8988T (cell line): ENCODE results near the gene SLC22A17.

Experiments
- DNase-seq: peaks from one replicate; pipeline ENCODE4 v3.0.0; 2011

The SLC22A17 gene

GRCh38 chr14:23380976-23381375 is 28.3 kb upstream of the SLC22A17 start:
- no peak for DNase-seq

DNA sequence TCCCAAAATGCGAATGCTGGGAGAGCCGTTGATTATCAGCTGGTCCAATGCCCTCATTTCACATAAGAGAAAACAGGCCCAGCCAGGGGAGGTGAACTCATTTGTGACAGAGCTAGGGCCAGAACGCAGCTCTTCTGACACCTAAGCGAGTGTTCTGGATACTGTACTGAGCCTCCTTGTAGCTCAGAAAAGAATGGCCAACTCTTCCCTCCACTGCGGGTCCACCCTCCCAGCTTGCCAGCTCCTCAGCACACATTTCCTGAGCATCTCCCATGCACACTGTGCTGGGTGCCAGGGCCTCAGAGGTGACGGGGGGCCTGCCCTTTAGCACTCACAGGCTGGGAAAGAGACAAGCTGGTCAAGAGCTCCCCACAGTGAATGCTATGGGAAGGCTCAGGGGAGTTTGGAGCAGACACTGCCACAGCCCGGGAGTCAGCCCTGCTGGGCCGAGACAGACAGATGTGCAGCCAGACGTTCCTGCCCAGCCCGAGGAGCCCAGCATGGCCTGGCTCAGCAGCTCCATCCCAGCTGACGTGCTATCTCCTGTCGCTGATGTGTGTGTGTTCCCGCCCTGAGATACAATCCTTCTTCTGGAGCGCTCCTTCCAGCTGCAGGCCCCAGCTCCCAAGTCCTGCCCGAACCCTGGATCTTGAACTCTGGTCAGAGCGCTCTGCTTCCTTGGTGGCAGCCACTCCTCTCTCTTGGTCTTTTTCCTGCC is 27.7 kb upstream of the SLC22A17 start:
- DNase-seq = no peak

- DNase-seq = peak; percentile 71
These were observed 26.9 kb upstream of the SLC22A17 start for GRCh38 chr14:23379366-23380196.

DNA sequence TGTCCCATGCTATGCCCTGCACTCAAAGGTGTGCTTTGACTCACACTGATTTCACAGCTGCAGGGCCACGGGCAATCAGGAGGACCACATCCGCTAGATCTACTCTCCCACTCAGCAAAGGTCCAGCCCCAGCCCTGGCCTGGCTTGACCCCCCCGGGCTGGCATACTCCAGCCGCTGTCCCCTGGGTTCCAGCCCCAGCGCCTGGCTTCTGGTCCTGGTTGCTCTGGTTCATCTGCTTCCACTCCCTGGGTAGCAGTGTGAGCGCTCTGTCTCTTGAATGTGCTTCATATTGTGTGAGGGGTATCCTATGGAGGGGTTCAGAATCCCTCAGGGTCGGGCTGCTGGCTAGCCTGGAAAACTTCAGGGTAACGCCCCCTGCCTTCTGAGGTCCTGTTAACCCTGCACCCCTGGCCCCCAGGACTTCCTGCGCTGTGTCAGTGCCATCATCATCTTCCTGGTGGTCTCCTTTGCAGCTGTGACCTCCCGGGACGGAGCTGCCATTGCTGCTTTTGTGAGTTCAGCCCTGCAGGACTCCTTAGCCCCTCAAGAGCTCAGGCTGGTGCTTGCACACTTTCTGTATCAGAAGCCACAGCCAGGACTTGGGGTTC is 26.0 kb upstream of the SLC22A17 start:
- DNase-seq = no peak

- no peak for DNase-seq
These were observed 25.2 kb upstream of the SLC22A17 start for GRCh38 chr14:23377573-23378563.

DNA sequence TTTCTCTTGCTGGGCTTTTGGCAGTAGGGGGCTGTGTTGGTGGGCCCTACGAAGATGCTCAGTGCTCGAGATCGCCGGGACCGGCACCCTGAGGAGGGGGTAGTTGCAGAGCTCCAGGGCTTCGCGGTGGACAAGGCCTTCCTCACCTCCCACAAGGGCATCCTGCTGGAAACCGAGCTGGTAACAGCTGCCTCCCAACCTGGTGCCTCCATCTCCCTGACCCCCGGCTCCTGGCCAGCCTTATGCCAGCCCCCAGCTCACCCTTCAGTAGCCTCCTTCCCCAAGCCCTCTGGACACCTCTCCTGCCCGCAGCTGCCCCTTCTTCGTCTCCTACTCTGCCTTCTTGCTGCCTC is 24.5 kb upstream of the SLC22A17 start:
- no peak for DNase-seq

- no peak for DNase-seq
These were observed 24.0 kb upstream of the SLC22A17 start, which contains the start of gene CMTM5 for GRCh38 chr14:23376482-23377197. TSS of gene CMTM5 (plus strand) at chr14:23377046. CDS start at chr14:23377252, 206 bp downstream.

DNA sequence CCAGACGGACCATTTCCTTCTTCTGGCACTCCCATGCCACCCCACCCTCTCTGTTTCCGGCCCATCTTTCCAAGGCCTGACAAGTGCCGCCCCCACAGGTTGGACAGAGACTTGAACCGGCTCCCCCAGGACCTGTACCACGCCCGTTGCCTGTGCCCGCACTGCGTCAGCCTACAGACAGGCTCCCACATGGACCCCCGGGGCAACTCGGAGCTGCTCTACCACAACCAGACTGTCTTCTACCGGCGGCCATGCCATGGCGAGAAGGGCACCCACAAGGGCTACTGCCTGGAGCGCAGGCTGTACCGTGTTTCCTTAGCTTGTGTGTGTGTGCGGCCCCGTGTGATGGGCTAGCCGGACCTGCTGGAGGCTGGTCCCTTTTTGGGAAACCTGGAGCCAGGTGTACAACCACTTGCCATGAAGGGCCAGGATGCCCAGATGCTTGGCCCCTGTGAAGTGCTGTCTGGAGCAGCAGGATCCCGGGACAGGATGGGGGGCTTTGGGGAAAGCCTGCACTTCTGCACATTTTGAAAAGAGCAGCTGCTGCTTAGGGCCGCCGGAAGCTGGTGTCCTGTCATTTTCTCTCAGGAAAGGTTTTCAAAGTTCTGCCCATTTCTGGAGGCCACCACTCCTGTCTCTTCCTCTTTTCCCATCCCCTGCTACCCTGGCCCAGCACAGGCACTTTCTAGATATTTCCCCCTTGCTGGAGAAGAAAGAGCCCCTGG is 23.0 kb upstream of the SLC22A17 start:
- DNase-seq = no peak

DNA sequence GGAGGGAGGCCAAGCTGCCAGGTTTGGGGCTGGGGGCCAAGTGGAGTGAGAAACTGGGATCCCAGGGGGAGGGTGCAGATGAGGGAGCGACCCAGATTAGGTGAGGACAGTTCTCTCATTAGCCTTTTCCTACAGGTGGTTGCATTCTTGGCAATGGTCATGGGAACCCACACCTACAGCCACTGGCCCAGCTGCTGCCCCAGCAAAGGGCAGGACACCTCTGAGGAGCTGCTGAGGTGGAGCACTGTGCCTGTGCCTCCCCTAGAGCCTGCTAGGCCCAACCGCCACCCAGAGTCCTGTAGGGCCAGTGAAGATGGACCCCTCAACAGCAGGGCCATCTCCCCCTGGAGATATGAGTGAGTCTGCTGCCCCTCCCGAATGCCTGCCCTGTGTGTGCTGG is 20.4 kb upstream of the SLC22A17 start:
- no peak for DNase-seq

GRCh38 chr14:23372509-23372908 is 19.8 kb upstream of the SLC22A17 start, which contains the start of gene IL25:
TSS of gene IL25 (plus strand) at chr14:23372809.
- DNase-seq = no peak

DNA sequence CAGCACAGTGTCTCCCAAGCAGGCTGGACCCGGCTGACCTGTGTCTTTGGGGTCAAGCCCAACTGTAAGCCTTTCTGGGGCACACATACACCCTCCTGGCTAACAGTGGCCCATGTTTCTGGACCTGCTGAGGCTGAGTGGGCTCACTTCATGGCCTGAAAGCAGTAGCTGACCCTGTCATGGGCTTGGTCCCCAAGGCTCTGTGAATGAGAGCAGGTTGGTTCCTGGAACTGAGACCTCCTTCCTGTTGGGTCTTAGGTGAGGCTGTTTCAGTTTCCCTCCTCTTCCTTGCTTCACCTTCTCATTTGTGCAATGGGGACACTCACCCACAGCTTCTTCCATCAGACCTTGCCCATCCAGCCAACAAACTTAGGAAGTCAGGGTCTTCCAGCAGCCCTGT is 19.2 kb upstream of the SLC22A17 start:
- no peak for DNase-seq

- DNase-seq = no peak
These were observed 17.5 kb upstream of the SLC22A17 start for GRCh38 chr14:23370221-23370620.

DNA sequence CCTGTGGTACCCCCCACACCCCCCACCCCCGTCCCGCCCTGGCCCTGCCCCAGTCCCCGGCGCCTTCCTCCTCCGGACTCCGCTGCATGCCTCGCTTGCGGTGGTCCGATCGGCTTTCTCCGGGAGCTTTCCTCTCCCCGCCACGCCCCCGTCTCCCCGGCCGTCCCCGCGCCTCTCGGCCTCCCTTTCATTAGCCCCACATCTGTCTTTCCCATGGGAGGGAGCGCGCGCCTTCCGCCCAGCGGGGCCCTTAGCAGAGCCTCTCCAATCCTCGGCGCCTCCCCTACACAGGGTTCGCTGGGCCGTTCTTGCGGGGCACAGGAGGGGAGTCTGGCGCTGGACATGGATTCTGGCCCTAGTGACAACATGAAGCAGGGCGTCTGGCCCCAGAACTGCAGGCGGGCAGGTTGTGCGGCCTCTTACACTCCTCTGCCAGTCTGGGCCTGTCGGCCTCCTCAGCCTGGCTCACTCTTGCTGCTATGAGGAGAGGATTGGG is 13.8 kb upstream of the SLC22A17 start:
- no peak for DNase-seq

DNA sequence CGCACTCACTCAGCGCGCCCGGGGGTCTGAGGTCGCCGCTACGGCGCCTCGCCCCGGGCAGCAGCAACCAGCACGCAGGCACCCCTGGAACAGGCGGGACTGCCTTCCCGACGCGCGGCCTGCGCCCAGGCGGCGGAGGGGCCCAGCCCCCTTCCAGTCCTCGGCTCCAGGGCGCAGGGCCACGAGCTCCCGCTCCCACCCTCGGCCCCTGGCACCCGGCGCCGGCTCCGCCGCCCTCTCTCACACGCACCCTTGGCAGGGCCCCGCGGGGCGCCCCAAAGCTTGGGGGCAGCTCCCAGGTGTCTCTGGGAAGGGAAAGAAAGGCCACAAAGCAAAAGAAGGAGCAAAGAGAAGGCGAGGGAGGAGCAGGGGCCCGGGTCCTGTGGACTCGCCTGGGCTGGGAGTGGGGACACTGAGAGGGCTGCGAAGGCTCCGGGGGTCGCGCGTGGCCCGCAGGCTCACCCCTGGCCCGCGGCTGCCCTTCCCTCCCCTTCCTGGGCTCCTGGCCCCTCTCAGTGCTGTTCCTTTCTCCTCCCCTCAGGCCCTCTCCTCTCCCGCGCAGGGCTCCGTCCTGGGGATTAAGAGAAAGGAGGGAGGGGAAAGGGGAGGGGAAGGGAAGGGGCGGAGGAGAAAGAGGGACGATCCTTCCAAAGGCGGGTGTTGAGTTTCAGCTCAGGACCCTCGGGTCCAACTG is 13.2 kb upstream of the SLC22A17 start:
- no peak for DNase-seq

GRCh38 chr14:23365036-23365731 is 12.5 kb upstream of the SLC22A17 start, which contains the start of gene EFS:
TSS of gene EFS (minus strand) at chr14:23365172. CDS start at chr14:23365025, 147 bp downstream.
- DNase-seq = no peak

GRCh38 chr14:23364164-23365035 is 11.7 kb upstream of the SLC22A17 start:
- DNase-seq = no peak

DNA sequence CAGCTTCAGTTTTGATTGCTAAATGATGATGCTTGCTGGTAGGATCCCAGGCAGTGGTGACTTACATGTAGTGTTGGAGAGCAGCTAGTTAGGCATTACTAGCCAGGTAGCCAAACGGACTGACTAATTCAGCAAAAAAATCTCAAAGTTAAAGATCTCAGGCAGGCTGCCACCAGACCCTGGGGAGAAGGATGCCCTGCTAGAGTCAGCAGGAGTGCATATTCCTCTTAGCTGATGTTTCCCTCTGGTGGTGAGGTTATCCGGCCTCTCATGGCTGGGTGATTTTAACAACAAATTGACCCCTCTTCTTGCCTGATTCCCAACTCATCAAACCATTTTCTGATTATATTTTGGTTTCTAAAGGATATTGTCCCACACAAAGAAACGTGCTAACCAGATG is 9.5 kb upstream of the SLC22A17 start:
- no peak for DNase-seq

DNA sequence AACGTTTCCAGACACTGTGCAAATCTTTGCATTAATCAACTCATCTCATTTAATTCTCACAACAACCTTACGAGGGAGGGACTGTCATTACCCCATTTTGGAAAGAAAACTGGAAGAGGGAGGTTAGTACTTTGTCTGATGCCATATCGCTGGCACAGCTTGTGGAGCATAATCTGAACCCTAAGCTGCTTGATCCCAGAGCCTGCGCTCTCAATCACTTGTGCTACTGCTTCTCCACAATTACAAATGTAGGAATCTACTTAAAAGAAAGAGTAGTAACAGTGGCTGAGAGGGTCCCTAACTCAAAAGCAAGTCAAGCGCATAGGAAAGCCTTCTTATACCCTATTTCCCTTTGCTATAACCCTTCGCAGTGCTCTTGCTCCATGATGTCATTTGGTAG is 9.1 kb upstream of the SLC22A17 start:
- DNase-seq = no peak

GRCh38 chr14:23361320-23361719 is 8.6 kb upstream of the SLC22A17 start:
- DNase-seq = no peak
